Spleen (tissue), 7 donors: Measurements from ENCODE around the gene SLC2A14.

Source experiments
- CTCF ChIP-seq, 11 experiments: fragments of 200-600 bp in 7 of 11; fragments of 450-650 bp in 4 of 11; sonication (generic) in 4 of 11; IDR thresholded peaks in 8 of 11; conservative IDR thresholded peaks in 3 of 11; 1 replicate in 7 of 11; 2 replicates in 4 of 11; pipeline versions ENCODE4 v1.4.0 to v1.8.0; 2016 to 2021; ENCODE audit warnings: antibody characterized with exemption in 11 of 11, inconsistent platforms in 4 of 11, mild to moderate bottlenecking in 1 of 11
- POLR2A ChIP-seq, 3 donors: fragments of 450-650 bp; IDR thresholded peaks; one replicate each; pipeline ENCODE4 v1.5.1; 2017; ENCODE audit warnings: antibody characterized with exemption in 3 of 3, mild to moderate bottlenecking in 1 of 3
- POLR2AphosphoS5 ChIP-seq, 3 donors: sonication (generic); formaldehyde crosslinking; IDR thresholded peaks; one replicate each; pipeline ENCODE4 v1.5.1; 2017; ENCODE audit warnings: antibody characterized with exemption in 3 of 3
- donor health status: DM: no; HTN: no; CAD: no; lungs with moderate emphysema.
- donor health status: DM: no; HTN: no; CAD: no.
- donor health status: DM: no; HTN: no; CAD: no.

DNA sequence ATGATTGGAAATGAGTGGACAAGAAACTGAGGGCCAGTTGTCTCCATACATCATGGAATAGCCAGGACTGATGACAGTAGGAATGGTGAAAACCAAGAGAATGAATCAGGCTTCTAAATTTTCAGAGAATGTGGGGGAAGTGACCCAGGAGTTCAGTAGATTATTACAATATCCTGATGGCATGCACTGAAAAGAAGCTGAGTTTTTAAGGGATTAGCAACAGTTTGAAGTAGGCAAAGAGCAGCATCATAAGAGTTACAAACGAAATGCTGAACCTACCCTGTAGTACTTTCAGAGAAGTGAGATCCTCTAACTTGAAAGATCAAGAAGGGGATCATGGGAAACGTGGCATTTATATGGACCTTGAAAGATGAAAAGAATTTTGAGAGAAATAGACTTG lies 13.2 kb downstream of the SLC2A14 start:
- TF ChIP-seq POLR2AphosphoS5 (IDR thresholded peaks at IDR 0.05) (no peak), CTCF (IDR thresholded peaks at IDR 0.05 in 8 of 11, conservative IDR thresholded peaks at IDR 0.05 in 3 of 11) (no peak), POLR2A (IDR thresholded peaks at IDR 0.05) (no peak)
